A549 (cell line): ENCODE measurements around the gene IPO7. TPM values are rescaled to one million over a fixed set of nuclear protein-coding genes. Genes with fewer than 3 reads are reported as not detected.

ENCODE experiments used
- ATAC-seq, 2 experiments: fragments of 200-7000 bp in 1 of 2; fragments of >200 bp in 1 of 2; cut with Nextera tagmentation in 1 of 2; cut with Tn5 transposase in 1 of 2; 3 replicates each; pipeline versions ENCODE4 v1.8.0 to v1.9.1; 2018 to 2020; ENCODE audit warnings: mild to moderate bottlenecking in 1 of 2, moderate library complexity in 1 of 2
- CTCF ChIA-PET: fragments of 300-600 bp; sonication (Branson Sonifier 250); formaldehyde crosslinking; extraction: SDS; loops from one replicate; lab custom pipeline; 2021; ENCODE audit warnings: antibody characterized with exemption, inconsistent platforms; lab: Yijun Ruan, JAX
- POLR2A ChIA-PET: fragments of 350-600 bp; formaldehyde crosslinking; extraction: SDS; loops from one replicate; lab custom pipeline; 2021; ENCODE audit warnings: antibody characterized with exemption, inconsistent platforms; lab: Yijun Ruan, JAX
- DNase-seq, 2 experiments: peaks; one replicate each; pipeline versions ENCODE4 v3.0.0 to v3.0.0-alpha.2; 2011 to 2016; ENCODE audit warnings: low read depth in 1 of 2, low spot score in 1 of 2
- FAIRE-seq: peaks from 2 replicates; lab custom pipeline; 2011; peaks lifted over from hg19 to GRCh38; lab: Jason Lieb, UNC
- H3K27ac ChIP-seq, 2 experiments: fragments of >200 bp; sonication (Bioruptor Twin); formaldehyde crosslinking; 3 replicates each; pipeline ENCODE4 v1.5.1; 2016 to 2017
- H3K4me1 ChIP-seq: fragments of >200 bp; sonication (Bioruptor Twin); formaldehyde crosslinking; 3 replicates; pipeline ENCODE4 v1.6.1; 2016
- H3K4me2 ChIP-seq: fragments of >200 bp; sonication (Bioruptor Twin); formaldehyde crosslinking; 3 replicates; pipeline ENCODE4 v1.6.1; 2016
- H3K4me3 ChIP-seq: fragments of >200 bp; sonication (Bioruptor Twin); formaldehyde crosslinking; 3 replicates; pipeline ENCODE4 v1.5.1; 2016
- H3K9me3 ChIP-seq: fragments of >200 bp; sonication (Bioruptor Twin); formaldehyde crosslinking; 3 replicates; pipeline ENCODE4 v1.6.1; 2016
- ATOH8 ChIP-seq: fragments of 250-450 bp; sonication (Bioruptor Pico); IDR thresholded peaks from 2 replicates; pipeline ENCODE4 v1.5.0; 2020; ENCODE audit warnings: low read depth, mild to moderate bottlenecking, moderate library complexity
- BCL3 ChIP-seq: fragments of >200 bp; sonication (Bioruptor Twin); formaldehyde crosslinking; IDR thresholded peaks from 3 replicates; pipeline ENCODE4 v1.6.1; 2016
- CHD4 ChIP-seq: fragments of 200-600 bp; sonication (generic); IDR thresholded peaks from 2 replicates; pipeline ENCODE4 v1.6.1; 2016; ENCODE audit warnings: antibody characterized with exemption, mild to moderate bottlenecking, borderline replicate concordance
- EP300 ChIP-seq, 2 experiments: fragments of >200 bp; sonication (Bioruptor Twin); formaldehyde crosslinking; IDR thresholded peaks; 2 replicates in 1 of 2; 3 replicates in 1 of 2; pipeline ENCODE4 v1.6.1; 2016 to 2017
- ESRRA ChIP-seq: fragments of 150-350 bp; IDR thresholded peaks from 2 replicates; pipeline ENCODE4 v1.6.1; 2014; ENCODE audit warnings: mild to moderate bottlenecking, low read length, borderline replicate concordance
- HDAC2 ChIP-seq: fragments of 200-600 bp; sonication (generic); IDR thresholded peaks from 2 replicates; pipeline ENCODE4 v1.6.1; 2016
- HEYL ChIP-seq: fragments of 250-450 bp; sonication (Bioruptor Pico); IDR thresholded peaks from 2 replicates; pipeline ENCODE4 v1.8.0; 2021; ENCODE audit warnings: mild to moderate bottlenecking, moderate library complexity
- JUN ChIP-seq, 2 experiments: fragments of >200 bp; sonication (Bioruptor Twin); formaldehyde crosslinking; IDR thresholded peaks; 2 replicates in 1 of 2; 3 replicates in 1 of 2; pipeline ENCODE4 v1.6.1; 2016 to 2017
- KDM1A ChIP-seq: fragments of 200-600 bp; sonication (generic); IDR thresholded peaks from 2 replicates; pipeline ENCODE4 v1.6.1; 2016; ENCODE audit warnings: low read depth, mild to moderate bottlenecking
- KDM5A ChIP-seq: fragments of 200-600 bp; sonication (generic); IDR thresholded peaks from 2 replicates; pipeline ENCODE4 v1.6.1; 2016; ENCODE audit warnings: antibody characterized with exemption, mild to moderate bottlenecking
- MAZ ChIP-seq: fragments of 150-350 bp; IDR thresholded peaks from 2 replicates; pipeline ENCODE4 v1.6.1; 2014; ENCODE audit warnings: antibody characterized with exemption, low read depth, low read length, borderline replicate concordance
- NFE2L2 ChIP-seq: fragments of 150-350 bp; conservative IDR thresholded peaks from 2 replicates; pipeline ENCODE4 v1.6.1; 2014; ENCODE audit warnings: low read length
- NPAS2 ChIP-seq: fragments of 250-450 bp; sonication (Bioruptor Pico); IDR thresholded peaks from 2 replicates; pipeline ENCODE4 v1.8.0; 2022; ENCODE audit warnings: mild to moderate bottlenecking, moderate library complexity, borderline replicate concordance
- POLR2AphosphoS2 ChIP-seq: conservative IDR thresholded peaks from 2 replicates; pipeline ENCODE4 v1.6.1; 2012; ENCODE audit warnings: low read length, improper control_type of control experiment, inconsistent platforms
- RFX5 ChIP-seq: fragments of 450-650 bp; IDR thresholded peaks from 2 replicates; pipeline ENCODE4 v1.7.1; 2014; ENCODE audit warnings: antibody characterized with exemption, mild to moderate bottlenecking, moderate library complexity
- SREBF2 ChIP-seq: fragments of 450-650 bp; IDR thresholded peaks from 2 replicates; pipeline ENCODE4 v1.6.1; 2014; ENCODE audit warnings: mild to moderate bottlenecking, moderate library complexity
- TFCP2L1 ChIP-seq: fragments of 250-450 bp; sonication (Bioruptor Pico); IDR thresholded peaks from 2 replicates; pipeline ENCODE4 v1.5.0; 2021; ENCODE audit warnings: mild to moderate bottlenecking
- ZFP36 ChIP-seq: fragments of 450-650 bp; IDR thresholded peaks from 2 replicates; pipeline ENCODE4 v1.6.1; 2014; ENCODE audit warnings: borderline replicate concordance; ENCODE audit not compliant: partially characterized antibody
- ZNF302 ChIP-seq: fragments of 250-450 bp; sonication (Bioruptor Pico); IDR thresholded peaks from 2 replicates; pipeline ENCODE4 v1.9.0; 2021; ENCODE audit warnings: inconsistent platforms, mild to moderate bottlenecking, moderate library complexity
- ZSCAN20 ChIP-seq: fragments of 250-450 bp; sonication (Bioruptor Pico); IDR thresholded peaks from 2 replicates; pipeline ENCODE4 v1.8.0; 2022; ENCODE audit warnings: mild to moderate bottlenecking, moderate library complexity
- WGBS: methylation state at CpG from one replicate; pipeline ENCODE4 v1.1.6; 2017; ENCODE audit errors: missing lambda C conversion rate; 5-methylcytosine and 5-hydroxymethylcytosine counted together
- polyA plus RNA-seq, 4 experiments: library from polyadenylated mRNA; depleted of rRNA in 3 of 4; stranded (reverse); fragments of >200 nt; fragmentation: RNase III in 1 of 4; extraction: RNeasy Plus Mini Kit Qiagen cat#74134 plus additional on column Dnase treatment in 1 of 4; gene quantifications; 2 replicates in 3 of 4; 3 replicates in 1 of 4; pipeline ENCODE4 v1.2.3, GENCODE V29; 2011 to 2017
- TF ChIP-seq, protein P1 (sequence below): IDR thresholded peaks from 2 replicates; pipeline ENCODE4 v1.6.1; 2012
- TF ChIP-seq, protein P2 (sequence below): fragments of 150-350 bp; IDR thresholded peaks from 2 replicates; pipeline ENCODE4 v1.6.1; 2014; ENCODE audit warnings: low read depth, mild to moderate bottlenecking, low read length

Gene IPO7
- polyA plus RNA-seq, 2 of the 4 experiments (the other 2 are of a cell fraction), result 115 to 142 TPM

DNA sequence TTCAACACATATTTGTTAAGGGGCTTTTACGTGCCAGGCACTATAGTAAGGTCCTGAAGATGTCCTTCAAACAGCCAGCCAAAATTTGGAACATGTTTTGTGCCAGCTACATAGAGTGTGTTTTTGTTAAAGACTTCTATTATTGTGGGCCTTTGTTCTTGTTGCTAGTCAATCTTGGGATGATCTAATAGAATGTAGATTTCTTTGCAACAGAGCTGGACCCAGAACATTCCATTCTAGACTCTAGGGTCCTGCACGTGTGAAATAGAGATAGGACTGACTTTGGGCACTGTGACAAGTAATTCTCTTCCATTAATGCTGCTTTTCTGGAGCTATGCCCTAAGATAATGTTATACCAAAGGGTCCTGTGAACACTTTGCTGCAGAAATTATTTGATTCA is 16.9 kb upstream of the IPO7 start:
- ChIA-PET CTCF (interaction anchor here (0.8 to 1.1 kb wide), 4 partner anchors 13 to 139 kb away, joined by 3 to 6 read pairs (median 3); partner anchors contain the start of gene IPO7), POLR2A (interaction anchor here (1.4 kb wide), 1 partner anchor 17 kb away, joined by 4 read pairs; the partner anchor contains the start of gene IPO7)
- TF ChIP-seq ZFP36, result no peak
- no peak for TF ChIP-seq HEYL (CRISPR knock-in tag)
- no peak for TF ChIP-seq ZNF302 (CRISPR knock-in tag)
- no peak for TF ChIP-seq NPAS2 (CRISPR knock-in tag)
- no peak for TF ChIP-seq SREBF2
- no peak for TF ChIP-seq HDAC2
- TF ChIP-seq ATOH8 (CRISPR knock-in tag), result no peak
- TF ChIP-seq, protein P1, sequence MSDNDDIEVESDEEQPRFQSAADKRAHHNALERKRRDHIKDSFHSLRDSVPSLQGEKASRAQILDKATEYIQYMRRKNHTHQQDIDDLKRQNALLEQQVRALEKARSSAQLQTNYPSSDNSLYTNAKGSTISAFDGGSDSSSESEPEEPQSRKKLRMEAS, result no peak
- TF ChIP-seq POLR2AphosphoS2, result no peak
- TF ChIP-seq RFX5, result no peak
- TF ChIP-seq TFCP2L1 (CRISPR knock-in tag), result no peak
- no peak for TF ChIP-seq KDM5A
- no peak for TF ChIP-seq NFE2L2
- TF ChIP-seq CHD4, result no peak
- no peak for TF ChIP-seq BCL3
- no peak for TF ChIP-seq ZSCAN20
- ATAC-seq (no peak), FAIRE-seq (no peak), DNase-seq (no peak)
- Histone ChIP-seq H3K27ac (peak overlapping the region; percentile 28 to 99; a peak in 5 of 6 replicates), H3K9me3 (no peaks in the 10 kb centered on the region), H3K4me2 (no peak overlapping the region), H3K4me1 (peaks cover 22% of the 10 kb centered on the region), H3K4me3 (no peak overlapping the region)
- 81% methylated on average over 2 of the region's 2 CpGs for WGBS

GRCh38 chr11:9377036-9377435 is 7.4 kb upstream of the IPO7 start:
- Histone ChIP-seq H3K27ac (no peak overlapping the region), H3K4me2 (peak overlapping the region; percentile 33; the same call in 1 of the 3 replicates), H3K4me1 (peaks cover 5% of the 10 kb centered on the region; the same call in 1 of the 3 replicates), H3K4me3 (no peak overlapping the region), H3K9me3 (no peaks in the 10 kb centered on the region)
- ATAC-seq (no peak), FAIRE-seq (no peak), DNase-seq (no peak)
- ChIA-PET CTCF (interaction anchor here (0.6 to 1.2 kb wide), 2 partner anchors 9 to 183 kb away, joined by 3 read pairs; no protein-coding TSS in a partner anchor), POLR2A (no interaction called here)
- TF ChIP-seq ATOH8 (CRISPR knock-in tag) (no peak), MAZ (no peak), EP300 (IDR thresholded peaks at IDR 0.05) (no peak), RFX5 (no peak), BCL3 (no peak), KDM1A (no peak), JUN (IDR thresholded peaks at IDR 0.05) (no peak), ESRRA (no peak)
- TF ChIP-seq, protein P2, sequence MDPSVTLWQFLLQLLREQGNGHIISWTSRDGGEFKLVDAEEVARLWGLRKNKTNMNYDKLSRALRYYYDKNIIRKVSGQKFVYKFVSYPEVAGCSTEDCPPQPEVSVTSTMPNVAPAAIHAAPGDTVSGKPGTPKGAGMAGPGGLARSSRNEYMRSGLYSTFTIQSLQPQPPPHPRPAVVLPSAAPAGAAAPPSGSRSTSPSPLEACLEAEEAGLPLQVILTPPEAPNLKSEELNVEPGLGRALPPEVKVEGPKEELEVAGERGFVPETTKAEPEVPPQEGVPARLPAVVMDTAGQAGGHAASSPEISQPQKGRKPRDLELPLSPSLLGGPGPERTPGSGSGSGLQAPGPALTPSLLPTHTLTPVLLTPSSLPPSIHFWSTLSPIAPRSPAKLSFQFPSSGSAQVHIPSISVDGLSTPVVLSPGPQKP, result no peak
- WGBS, result 77% methylated on average over 1 of the region's 1 CpG
